Activated CD8-positive, alpha-beta memory T cell treated with anti-CD3 and anti-CD28 coated beads, Interleukin-2, amount 50 U/mL, for 24 hours (primary cell): ENCODE measurements around the gene OR6B3.
A peak's percentile ranks its signal among the peaks of the same experiment; 100 is the strongest.

ENCODE experiments used
- DNase-seq: peaks from one replicate; pipeline ENCODE4 v3.0.0-alpha.2; 2020; ENCODE audit errors: extremely low read depth

Gene OR6B3

DNA sequence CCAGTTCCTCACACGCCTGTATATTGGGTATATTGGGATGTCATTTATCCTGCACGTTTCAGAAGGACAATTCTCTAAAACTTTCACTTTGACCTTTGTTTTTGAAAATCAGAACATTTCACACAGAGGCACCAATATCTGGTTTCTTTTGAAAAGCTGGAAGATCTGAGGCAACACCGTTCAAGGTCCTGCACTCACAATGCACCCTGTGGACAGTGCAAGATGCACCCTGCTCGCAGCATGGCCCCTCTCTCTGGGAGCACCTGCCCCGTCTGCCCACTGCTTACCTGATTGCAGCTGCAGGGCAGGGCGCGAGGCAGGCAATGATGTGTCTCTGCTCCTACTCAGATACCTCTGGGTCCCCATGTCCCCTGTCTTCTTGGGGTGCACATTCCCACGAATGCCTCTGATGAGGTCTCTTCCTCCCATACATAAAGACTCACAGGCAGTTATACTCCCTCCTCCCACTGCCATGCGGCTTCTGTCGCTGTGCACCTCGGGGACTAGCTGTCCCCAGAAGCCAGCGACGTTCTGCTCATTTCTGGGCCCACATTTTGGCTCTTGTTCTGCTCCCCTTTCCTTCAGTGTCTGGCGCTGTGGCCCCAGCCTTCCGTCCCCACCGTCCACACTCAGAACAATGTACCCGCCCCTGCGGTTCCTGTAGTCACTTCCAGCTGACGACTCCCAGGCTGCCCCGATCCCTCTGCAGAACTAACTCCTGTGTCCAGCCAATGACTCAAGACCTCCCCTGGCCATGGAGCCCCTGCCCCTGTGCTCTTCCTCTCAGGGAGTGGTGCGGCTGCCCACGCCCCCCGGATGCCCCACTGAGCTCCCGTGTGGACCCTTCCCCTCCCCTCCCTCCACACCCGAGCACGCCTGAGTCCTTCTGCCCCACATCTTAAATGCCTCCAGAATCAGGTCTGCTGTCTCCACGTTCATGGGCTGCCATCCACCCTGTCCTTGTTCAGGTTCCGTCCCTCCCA, at the start of gene OR6B3:
Gene OR6B3 (minus strand): TSS at position 349 of the 983 bp plus-strand sequence.
- DNase-seq, result no peak

GRCh38 chr2:240098349-240098748, 45.0 kb upstream of the OR6B3 start:
- DNase-seq, result no peak

DNA sequence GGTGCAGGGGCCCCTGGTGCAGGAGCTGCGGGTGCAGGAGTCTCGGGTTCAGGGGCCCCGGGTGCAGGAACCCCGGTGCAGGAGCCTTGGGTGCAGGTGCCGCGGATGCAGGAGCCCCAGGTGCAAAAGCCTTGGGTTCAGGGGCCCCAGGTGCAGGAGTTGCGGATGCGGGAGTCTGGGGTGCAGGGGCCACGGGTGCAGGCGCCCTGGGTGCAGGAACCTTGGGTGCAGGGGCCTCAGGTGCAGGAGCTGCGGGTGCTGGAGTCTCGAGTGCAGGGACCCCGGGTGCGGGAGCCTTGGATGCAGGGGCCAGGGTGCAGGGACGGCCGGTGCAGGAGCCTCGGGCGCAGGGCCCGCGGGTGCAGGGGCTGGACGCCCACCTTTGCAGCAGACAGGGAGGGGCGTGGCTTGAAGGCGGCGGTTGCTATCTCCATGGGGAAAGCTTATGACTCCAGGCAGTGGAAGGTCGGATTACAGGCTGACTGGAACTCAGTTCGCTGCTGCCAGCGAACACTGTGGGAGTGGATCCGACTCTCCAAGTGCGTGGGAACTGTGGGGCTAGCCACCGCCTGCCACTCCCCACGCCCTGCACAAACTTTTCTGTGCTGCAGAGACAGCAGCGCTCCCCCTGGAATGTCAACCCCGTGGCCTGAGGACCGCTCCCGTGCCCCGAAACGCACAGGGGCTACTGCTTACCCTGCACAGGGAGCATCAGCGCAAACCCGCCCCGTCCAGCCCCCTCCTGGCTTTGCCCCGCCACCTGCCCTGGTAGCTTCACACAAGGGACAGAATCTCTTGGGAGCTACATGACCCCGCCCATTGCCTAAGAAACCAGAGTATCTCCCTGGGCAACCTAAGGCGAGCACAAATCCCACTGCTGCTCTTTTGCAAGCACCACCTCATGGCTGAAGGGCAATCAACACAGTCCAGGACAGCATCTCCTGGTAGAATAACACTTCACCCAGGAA, 42.5 kb upstream of the OR6B3 start:
- DNase-seq, result no peak

- no peak for DNase-seq
These were observed 36.0 kb upstream of the OR6B3 start for GRCh38 chr2:240089306-240089705.

- DNase-seq, result no peak
These were observed 33.2 kb upstream of the OR6B3 start for GRCh38 chr2:240086563-240086962.

GRCh38 chr2:240078631-240079030, 25.3 kb upstream of the OR6B3 start:
- DNase-seq, result no peak

DNA sequence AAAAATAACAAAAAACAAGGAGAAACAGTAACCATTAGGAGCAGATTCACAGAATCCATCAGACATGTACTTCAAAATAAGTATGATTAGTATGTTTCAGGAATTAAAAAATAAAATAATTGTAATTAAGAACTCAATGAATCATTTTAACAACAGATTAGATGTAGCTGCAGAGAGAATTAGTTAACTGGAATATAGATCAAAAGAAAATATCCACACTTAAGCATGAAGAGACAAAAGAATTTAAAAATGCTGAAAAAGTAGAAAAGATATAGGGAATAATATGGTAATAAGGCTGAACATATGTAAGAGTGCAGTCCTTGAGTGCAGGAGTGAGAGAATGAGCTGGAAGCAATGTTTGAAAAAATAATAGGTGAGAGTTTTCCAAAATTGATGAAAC, 24.1 kb upstream of the OR6B3 start:
- no peak for DNase-seq

DNA sequence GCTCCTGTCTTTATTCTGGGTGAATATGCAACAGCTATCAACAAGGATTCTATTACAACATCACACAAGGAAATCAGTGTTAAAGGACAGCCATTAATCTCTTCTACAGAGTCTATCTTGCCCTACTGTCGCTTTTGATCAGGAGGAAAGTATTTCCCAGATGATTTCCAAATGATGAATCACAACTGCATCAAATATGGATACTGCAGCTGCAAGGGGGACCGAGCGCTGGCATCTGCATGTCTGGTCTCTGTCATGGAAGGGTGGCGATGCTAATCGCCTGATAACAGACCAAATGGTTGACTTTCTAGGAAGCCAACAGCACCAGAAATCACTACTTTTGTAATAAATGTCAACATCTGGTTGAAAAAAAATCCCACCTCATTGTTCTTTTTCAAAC, 21.2 kb upstream of the OR6B3 start:
- no peak for DNase-seq

DNA sequence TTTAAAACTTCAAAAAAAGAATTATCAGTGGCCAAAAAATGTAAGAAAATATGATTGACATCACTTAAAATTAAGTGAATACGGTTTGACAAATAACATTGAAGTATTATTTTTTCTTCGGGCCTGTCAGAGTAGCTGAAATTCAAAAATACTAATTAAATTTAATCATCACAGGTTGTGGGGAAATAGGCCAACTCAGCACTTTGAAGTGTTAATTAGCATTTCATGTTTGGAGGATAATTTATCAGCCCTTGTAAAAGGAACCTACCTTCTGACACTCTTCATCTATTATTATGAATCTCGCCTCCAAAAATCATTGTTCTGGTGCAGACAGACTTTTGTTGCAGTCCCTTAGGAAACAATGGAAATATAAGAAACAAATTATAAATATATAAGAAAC, 17.6 kb upstream of the OR6B3 start:
- DNase-seq, result no peak

GRCh38 chr2:240069829-240070228, 16.5 kb upstream of the OR6B3 start:
- DNase-seq, result no peak

DNA sequence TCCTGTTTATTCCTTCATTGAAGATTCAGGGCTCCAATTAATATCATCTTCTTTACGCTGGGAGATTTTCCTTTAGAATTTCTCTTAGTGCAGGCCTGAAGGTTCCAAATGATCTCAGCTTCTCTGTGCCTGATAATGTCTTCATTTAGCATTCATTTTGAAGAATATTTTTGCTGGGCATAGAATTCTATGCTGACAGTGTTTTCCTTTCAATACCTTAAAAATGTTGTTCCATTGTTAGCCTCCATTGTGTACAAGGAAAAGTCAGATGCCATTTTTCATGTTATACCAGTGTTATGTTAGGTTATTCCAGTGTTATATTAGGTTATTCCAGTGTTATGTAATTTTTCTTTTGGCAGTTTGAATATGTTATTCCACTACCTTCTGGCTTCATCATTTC, 14.9 kb upstream of the OR6B3 start:
- DNase-seq, result no peak

DNA sequence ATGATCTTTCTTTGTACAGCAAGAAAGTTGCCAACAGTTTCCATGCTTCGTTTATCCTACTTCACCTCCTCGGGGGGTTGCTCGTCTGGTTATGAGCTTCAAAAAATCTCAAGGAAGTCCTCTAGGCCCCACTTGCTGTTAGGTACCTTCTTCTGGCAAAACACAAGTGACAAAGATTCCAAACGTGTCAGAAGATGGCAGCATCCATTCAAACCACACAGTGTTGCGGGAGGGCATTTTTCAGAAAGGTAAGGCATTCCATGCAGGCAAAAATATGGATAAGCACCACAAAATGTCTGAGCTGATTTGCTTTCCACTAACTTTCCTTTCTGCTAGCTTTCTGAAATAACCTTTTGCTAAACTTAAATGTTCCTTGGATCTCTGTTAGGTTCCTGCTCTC, 13.2 kb upstream of the OR6B3 start:
- DNase-seq, result no peak

GRCh38 chr2:240064898-240065297, 11.6 kb upstream of the OR6B3 start:
- no peak for DNase-seq

- peak; percentile 5 for DNase-seq
These were observed 7.8 kb upstream of the OR6B3 start for GRCh38 chr2:240060977-240061591.

- no peak for DNase-seq
These were observed 3.4 kb upstream of the OR6B3 start for GRCh38 chr2:240056678-240057077.

DNA sequence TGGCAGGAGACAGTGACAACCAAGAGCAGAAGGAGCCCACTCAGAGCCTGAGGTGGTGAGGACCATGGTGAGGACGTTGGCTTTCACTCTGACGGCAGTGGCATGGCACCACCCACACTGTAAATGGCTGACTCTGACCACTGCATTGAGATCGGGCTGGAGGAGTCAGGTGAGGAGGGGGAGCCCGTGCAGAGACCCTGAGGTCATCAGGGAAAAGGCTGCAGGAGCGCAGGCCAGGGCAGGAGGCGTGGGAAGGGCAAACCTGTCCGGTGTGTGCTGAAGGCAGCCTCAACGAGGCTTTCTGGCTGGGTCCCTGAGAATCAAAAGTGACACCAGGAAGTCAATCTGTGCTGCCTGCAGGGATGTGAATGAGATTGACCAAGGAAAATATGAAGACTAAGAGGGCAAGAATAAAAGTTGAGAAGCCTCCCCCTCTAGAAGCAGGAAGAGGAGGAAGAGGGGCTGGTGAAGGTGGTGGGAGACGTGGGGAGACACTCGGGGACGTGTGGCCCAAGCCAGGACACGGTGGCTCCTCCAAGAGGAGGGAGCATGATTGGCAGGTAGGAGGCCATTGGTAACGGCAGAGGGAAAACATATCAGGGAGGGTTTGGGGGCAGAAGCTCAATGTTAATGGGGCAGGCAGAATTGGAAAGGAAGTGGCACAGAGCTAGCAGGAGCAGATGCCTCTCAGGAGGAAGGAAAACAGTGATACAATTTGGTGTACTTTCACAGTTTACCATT, 2.0 kb upstream of the OR6B3 start:
- DNase-seq, result no peak

DNA sequence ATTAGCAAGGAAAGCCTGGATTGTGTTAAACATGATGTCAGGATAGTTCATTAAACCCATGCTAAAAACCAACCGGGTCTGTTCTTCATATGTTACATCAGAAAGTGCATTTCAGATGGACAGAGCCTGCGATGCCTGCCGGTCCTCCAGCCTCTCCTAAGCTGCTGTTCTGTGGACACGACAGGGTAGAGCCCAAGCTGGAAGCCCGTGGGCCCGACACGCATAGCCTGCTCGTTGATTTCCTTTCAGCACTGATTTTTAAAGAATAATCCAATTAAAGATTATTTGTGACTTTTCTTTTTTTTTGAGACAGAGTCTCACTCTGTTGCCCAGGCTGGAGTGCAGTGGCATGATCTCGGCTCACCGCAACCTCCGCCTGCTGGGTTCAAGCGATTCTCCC, 797 bp downstream of the OR6B3 start:
- no peak for DNase-seq

DNA sequence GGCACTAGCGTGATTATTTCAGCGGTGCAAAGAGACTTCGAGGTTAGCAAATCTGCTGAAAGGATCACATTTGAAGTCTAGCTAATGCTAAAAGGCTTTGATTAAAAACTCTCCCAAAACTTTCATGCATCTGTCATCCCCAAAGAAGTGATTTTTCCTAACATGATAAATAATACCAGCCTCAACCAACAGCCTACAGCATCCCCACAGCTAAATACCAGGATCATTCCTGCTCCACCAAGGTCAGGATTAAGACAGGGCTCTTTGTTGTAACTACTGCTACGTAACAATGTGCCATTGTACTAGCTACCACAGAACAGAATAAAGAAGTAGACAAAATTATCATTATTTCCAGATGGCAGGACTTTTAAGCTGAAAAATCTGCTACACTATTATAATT, 1.6 kb downstream of the OR6B3 start:
- no peak for DNase-seq

DNA sequence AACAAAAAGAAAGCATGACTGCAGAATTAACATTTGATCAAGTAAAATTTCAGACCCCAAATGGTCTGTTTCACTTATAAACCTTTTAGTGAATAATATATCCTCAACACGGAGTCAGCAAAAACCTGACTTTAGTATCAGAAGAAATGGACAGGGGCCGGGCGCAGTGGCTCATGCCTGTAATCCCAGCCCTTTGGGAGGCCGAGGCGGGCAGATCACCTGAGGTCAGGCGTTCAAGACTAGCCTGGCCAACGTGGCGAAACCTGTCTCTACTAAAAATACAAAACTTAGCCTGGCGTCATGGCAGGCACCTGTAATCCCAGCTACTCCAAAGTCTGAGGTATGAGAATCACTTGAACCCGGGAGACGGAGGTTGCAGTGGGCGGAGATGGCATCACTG, 3.0 kb downstream of the OR6B3 start:
- DNase-seq, result no peak

DNA sequence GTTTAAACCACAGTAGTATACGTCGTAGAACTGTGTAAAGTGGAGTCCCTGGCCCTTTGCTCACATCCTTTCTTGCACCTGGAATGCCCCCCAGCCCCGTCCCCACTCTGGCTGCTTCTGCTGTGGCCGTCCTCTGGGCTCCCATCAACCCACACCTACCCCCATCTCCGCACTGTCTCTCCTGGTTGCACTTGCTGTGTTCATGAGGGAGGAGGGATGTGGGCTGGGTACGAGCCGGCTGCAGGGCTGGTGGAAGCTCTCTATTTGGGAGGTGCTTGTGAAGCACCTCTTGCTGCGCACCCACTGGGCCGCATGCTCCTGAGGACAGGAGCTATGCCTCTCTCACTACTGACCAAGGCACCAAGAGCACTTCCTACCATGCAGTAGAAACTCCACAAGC, 5.1 kb downstream of the OR6B3 start:
- no peak for DNase-seq

GRCh38 chr2:240045098-240045497, 8.2 kb downstream of the OR6B3 start:
- no peak for DNase-seq
